Measurements from ENCODE around the gene ZDHHC19.

- TF ChIP-seq CTCF (optimal IDR thresholded peaks at IDR 0.05 in 1 of 3, IDR thresholded peaks at IDR 0.05 in 1 of 3, conservative IDR thresholded peaks at IDR 0.05 in 1 of 3; ENCODE audit: extremely low read depth in 1 of 3, insufficient read depth in 2 of 3, low read length in 3 of 3) (no peak), EZH2 (IDR thresholded peaks at IDR 0.05; ENCODE audit: low read length) (no peak)
Measured at GRCh38 chr3:196159526-196159925, 51.7 kb downstream of the ZDHHC19 start.

Data from keratinocyte (primary cell).